Heart left ventricle (tissue), 13 donors: Measurements from ENCODE around the gene DAB2IP.

Experiments used
- POLR2A ChIP-seq, 2 donors: fragments of 450-650 bp; IDR thresholded peaks; one replicate each; pipeline ENCODE4 v1.6.1; 2017; ENCODE audit warnings: antibody characterized with exemption in 2 of 2, mild to moderate bottlenecking in 2 of 2, moderate library complexity in 2 of 2
- TF ChIP-seq, protein P1 (sequence below), 12 donors: fragments of 200-600 bp; sonication (generic) in 4 of 12; IDR thresholded peaks; one replicate each; pipeline versions ENCODE4 v1.5.0 to v1.8.0; 2018 to 2022; ENCODE audit warnings: antibody characterized with exemption in 12 of 12, mild to moderate bottlenecking in 5 of 12
- donor health status: ischemic (EF 13 %, LVEDD 7.1; RV severe dilation, severe dysfunction).
- donor health status: DM: no; HTN: yes; CAD: no.
- donor health status: DM: no; HTN: no; CAD: no.
- donor health status: ischemic (EF 25% LVEDD 6.9; RV normal size, moderate dysfunction).
- donor health status: ischemic (EF 25% LVEDD 5.7; RV mildly dilated, moderate dysfunction).
- donor health status: ischemic (EF 35%, LVEDD 5.7; RV mildly dilated, moderate dysfunction).
- donor health status: nonischemic (EF 11% LVEDD 7.7; RV severe dilation, severe dysfunction).
- donor health status: DM: yes; HTN: yes; CAD: no.
- donor health status: PGD.
- donor health status: ischemic (EF 29% LVEDD 5.4; RV normal size, mild dysfunction).
- donor health status: nonischemic (EF 23%, LVEDD 6.1; RV moderate dilation, normal function).

DNA sequence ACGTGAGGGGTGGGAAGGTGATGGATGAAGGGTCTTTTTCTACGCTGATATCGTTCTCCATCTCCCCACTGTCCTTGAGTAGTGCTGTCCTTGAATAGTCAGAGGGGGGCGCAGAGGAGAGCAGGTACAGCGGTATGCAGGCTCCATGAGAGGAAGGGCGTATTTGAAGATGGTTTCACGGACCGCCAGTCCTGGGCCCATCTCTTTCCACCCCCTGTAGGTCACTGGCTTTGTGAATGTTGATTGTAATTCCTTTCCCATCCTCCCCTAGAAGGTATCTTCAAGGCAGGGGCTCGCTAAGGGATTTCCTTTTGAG is 40.8 kb upstream of the DAB2IP start:
- TF ChIP-seq, protein P1, sequence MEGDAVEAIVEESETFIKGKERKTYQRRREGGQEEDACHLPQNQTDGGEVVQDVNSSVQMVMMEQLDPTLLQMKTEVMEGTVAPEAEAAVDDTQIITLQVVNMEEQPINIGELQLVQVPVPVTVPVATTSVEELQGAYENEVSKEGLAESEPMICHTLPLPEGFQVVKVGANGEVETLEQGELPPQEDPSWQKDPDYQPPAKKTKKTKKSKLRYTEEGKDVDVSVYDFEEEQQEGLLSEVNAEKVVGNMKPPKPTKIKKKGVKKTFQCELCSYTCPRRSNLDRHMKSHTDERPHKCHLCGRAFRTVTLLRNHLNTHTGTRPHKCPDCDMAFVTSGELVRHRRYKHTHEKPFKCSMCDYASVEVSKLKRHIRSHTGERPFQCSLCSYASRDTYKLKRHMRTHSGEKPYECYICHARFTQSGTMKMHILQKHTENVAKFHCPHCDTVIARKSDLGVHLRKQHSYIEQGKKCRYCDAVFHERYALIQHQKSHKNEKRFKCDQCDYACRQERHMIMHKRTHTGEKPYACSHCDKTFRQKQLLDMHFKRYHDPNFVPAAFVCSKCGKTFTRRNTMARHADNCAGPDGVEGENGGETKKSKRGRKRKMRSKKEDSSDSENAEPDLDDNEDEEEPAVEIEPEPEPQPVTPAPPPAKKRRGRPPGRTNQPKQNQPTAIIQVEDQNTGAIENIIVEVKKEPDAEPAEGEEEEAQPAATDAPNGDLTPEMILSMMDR (IDR thresholded peaks at IDR 0.05): no peak
- TF ChIP-seq POLR2A (IDR thresholded peaks at IDR 0.05): no peak
